PC-3 (cell line): Measurements from ENCODE around the gene MKLN1.

Source experiments
- EZH2 ChIP-seq: fragments of 300-600 bp; sonication (generic); IDR thresholded peaks from one replicate; pipeline ENCODE4 v1.6.1; 2017; ENCODE audit warnings: antibody characterized with exemption, mild to moderate bottlenecking, low read length; ENCODE audit not compliant: unreplicated experiment
- EZH2phosphoT487 ChIP-seq: fragments of 300-600 bp; sonication (generic); IDR thresholded peaks from 2 replicates; pipeline ENCODE4 v1.6.1; 2018; ENCODE audit warnings: mild to moderate bottlenecking, antibody characterized with exemption, low read length, borderline replicate concordance
- TF ChIP-seq, protein P1 (sequence below): fragments of 300-600 bp; sonication (generic); conservative IDR thresholded peaks from 2 replicates; pipeline ENCODE4 v1.5.1; 2017; ENCODE audit warnings: antibody characterized with exemption, low read depth, mild to moderate bottlenecking, low read length

DNA sequence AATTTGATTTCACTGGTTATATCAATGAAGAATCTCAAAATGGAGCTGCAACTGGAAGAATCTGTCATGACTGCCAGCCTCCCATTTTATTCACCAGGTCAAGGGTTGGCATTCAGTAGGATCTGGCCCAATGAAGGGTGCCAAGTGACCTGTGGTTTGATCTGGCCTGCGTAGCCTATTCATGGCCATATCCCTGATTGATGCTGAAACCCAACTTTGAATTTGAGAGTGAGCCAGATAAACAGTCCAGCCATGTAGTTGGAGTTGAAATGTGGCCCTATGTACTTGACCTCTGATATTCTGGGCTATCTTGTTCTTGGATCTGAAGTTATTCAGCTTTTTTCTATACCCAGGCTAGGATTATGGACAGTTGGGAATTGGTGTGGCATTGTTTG is 1.5 kb downstream of the MKLN1 start:
- TF ChIP-seq, protein P1, sequence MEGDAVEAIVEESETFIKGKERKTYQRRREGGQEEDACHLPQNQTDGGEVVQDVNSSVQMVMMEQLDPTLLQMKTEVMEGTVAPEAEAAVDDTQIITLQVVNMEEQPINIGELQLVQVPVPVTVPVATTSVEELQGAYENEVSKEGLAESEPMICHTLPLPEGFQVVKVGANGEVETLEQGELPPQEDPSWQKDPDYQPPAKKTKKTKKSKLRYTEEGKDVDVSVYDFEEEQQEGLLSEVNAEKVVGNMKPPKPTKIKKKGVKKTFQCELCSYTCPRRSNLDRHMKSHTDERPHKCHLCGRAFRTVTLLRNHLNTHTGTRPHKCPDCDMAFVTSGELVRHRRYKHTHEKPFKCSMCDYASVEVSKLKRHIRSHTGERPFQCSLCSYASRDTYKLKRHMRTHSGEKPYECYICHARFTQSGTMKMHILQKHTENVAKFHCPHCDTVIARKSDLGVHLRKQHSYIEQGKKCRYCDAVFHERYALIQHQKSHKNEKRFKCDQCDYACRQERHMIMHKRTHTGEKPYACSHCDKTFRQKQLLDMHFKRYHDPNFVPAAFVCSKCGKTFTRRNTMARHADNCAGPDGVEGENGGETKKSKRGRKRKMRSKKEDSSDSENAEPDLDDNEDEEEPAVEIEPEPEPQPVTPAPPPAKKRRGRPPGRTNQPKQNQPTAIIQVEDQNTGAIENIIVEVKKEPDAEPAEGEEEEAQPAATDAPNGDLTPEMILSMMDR, result no peak
- no peak for TF ChIP-seq EZH2
- TF ChIP-seq EZH2phosphoT487, result no peak
